GM18526 (cell line): ENCODE data around the gene FOXK1.

ENCODE experiments used
- POLR2A ChIP-seq: IDR thresholded peaks from 3 replicates; pipeline ENCODE4 v1.6.1; 2011; ENCODE audit not compliant: insufficient read length; ENCODE audit errors: extremely low read depth

Gene FOXK1

GRCh38 chr7:4707980-4708411 is 25.9 kb downstream of the FOXK1 start:
- TF ChIP-seq POLR2A = no peak

DNA sequence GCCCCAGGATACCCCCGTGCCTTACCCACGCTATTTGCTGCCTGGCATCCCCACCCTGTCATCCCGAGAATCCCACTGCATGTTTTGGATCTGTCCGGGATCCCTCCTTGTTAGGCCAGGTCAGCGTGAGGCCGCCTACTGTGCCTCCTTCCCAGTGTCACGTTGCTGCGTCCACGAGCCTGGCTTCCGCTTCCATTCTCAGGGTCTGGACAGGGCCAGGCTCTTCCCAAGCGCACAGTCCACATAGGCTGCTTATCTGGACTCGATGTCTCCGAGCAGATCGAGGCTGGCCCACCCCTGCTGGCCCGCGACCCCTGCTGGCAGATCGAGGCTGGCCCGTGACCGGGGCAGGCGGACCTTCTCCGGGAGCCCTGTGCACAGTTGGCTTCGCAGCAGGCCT is 27.1 kb downstream of the FOXK1 start:
- TF ChIP-seq POLR2A = no peak

DNA sequence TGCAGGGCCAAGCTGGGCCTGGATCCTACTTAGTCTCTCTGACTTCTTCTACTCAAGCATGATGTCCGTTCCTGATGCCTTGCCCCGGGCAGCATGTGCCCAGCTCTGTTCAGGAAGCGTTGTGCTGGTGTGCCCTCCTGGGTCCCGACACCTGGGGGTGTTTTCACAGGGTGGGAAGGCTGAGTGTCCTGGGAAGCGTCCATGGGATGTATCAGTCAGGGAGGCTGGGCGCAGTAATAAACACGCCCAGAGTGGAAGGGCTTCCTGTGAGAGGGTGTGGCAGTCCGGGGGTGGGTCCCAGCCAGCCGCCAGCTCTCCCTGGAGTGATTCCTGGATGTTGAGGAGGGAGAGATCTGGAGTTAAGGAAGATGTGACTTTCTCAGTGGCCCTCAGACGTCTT is 29.0 kb downstream of the FOXK1 start:
- TF ChIP-seq POLR2A = no peak

DNA sequence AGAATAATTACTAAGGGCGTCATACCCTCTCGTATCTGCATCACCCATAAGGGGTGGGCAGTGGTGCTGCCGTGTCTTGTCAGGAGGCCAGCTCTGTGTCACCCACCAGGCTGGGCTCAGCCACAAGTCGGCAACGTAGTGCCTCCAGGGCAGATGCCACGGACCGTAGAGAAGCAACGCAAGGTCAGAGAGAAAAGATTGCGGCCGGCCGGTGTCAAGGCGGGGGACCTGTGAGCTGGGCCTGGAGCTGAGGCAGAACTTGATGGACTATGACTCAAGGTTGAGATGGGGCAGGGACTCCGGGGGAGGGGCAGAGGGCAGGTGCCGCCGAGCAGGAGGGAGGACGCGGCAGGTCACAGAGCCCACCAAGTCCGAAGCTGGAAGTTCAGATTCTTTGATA is 29.5 kb downstream of the FOXK1 start:
- TF ChIP-seq POLR2A = no peak

DNA sequence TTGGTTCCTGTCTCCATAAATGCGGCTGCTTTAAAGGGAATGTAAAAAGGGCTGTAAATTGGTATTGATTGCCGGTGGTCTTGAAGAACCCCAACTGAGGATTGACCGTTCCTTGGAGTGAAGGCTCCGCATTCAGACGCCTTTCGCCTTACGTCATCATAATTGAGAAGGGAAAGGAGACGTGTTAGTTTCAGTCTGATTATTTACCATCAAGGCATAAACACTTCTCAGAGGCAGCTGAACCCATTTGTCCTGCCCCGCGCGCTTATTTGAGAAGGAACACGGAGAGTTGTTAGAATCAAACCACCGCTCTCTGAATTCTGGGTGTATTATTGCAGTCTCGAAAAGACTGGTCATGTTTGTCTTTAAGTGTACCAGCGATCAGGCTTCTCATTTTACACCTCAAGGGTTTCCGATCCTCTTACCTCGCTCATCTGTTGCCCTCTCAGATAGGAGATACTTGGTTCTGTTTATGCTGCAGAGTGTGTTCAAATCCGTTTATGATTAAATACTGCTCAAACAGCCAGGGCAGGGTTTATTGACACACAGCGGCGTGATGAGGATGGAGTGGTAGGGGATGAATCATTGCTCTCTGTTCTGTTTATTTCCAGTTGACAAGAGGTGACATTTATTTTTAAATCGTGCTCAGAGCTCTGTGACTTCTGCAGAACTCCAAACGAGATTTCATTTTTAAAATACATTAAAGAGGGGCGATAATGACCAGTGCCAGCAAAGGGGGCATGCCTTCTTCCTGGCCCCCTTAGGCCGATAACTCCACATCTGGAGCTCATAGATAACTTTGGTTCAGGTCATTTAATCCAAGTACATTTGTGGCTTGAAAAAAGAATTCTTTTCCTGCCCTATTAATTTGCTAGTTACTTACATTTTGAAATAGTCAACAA is 30.4 kb downstream of the FOXK1 start:
- TF ChIP-seq POLR2A = no peak

- no peak for TF ChIP-seq POLR2A
Measured at GRCh38 chr7:4713183-4713784, 31.2 kb downstream of the FOXK1 start.

DNA sequence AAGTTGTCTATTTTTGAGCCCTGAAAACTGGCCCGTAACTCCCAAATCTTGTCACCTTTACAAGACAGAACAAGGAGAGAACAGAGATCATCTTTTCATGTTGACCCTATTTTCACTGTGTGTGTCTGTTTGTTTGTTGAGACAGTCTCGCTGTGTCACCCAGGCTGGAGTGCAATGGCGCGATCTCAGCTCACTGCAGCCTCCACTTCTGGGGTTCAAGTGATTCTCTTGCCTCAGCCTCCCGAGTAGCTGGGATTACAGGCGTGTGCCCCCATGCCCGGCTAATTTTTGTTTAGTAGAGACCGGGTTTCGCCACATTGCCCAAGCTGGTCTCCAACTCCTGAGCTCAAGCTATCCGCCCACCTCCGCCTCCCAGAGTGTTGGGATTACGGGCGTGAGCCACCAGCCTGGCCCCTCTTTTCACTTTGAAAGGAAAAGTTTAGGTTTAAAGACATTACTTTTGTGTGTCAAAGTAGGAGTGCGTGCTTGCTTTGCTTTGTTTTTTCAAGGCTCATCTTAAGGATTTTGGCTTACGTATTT is 32.1 kb downstream of the FOXK1 start:
- TF ChIP-seq POLR2A = no peak

- TF ChIP-seq POLR2A = no peak
Measured at GRCh38 chr7:4714767-4715409, 32.8 kb downstream of the FOXK1 start.

DNA sequence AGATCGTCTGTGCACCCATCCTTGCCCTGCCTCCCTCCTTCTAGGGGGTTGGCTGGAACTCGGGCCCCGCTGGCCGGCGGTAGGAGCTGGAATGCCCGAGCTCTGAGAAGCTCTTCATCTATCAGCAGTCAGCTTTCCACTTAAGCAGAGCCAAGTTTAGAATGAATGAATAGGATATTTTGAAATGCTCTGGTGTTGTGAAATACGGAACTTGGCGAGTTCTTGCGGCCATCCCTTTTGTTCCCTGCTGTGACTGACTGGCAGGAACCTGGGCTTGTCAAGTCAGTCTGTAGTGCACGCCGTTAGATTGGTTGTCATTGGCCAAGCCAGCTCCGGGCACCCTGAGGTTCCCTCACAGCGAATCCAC is 33.3 kb downstream of the FOXK1 start:
- TF ChIP-seq POLR2A = no peak

DNA sequence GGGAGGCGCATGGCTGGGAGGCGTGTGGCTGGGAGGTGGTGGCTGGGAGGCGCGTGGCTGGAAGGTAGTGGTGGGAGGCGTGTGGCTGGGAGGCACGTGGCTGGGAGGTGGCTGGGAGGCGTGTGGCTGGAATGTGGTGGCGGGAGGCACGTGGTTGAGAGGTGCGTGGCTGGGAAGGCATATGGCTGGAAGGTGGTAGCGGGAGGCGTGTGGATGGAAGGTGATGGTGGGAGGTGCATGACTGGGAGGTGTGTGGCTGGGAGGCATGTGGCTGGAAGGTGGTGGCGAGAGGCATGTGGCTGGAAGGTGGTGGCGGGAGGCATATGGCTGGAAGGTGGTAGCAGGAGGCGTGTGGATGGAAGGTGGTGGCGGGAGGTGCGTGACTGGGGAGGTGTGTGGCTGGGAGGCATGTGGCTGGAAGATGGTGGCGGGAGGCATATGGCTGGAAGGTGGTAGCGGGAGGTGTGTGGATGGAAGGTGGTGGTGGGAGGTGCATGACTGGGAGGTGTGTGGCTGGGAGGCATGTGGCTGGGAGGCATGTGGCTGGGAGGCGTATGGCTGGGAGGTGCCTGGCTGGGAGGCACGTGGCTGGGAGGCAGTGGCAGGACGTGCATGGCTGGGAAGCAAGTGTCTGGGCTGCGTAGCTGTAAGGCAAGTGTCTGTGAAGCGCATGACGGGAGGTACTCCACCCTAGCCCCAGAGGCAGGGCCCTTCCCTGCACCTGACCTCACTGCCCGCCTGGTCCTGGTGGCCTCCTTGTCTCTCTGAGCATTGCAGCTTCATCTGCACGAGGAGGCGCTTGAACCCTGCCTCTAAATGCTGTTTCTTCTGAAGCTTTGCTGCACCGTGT is 35.1 kb downstream of the FOXK1 start:
- TF ChIP-seq POLR2A = no peak

GRCh38 chr7:4718075-4718474 is 36.0 kb downstream of the FOXK1 start:
- TF ChIP-seq POLR2A = no peak

DNA sequence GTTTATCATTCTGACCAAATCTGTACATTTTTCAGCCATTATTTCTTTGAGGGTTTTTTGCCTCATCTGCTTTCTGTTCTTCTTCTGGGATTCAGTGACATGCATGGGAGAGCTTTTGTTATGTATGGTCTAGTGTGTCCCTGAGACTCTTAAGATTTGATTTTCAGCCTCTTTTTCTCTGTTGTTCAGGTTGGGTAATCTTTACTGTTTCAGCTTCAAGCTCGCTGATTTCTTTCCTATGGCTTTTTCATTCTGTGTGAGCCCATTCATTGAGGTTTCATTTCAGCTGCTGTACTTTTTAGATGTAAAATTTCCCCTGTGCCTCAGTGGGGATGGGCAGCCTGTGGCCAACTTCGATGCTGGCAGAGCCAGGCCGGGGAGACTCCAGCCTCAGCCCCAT is 38.1 kb downstream of the FOXK1 start:
- TF ChIP-seq POLR2A = no peak

DNA sequence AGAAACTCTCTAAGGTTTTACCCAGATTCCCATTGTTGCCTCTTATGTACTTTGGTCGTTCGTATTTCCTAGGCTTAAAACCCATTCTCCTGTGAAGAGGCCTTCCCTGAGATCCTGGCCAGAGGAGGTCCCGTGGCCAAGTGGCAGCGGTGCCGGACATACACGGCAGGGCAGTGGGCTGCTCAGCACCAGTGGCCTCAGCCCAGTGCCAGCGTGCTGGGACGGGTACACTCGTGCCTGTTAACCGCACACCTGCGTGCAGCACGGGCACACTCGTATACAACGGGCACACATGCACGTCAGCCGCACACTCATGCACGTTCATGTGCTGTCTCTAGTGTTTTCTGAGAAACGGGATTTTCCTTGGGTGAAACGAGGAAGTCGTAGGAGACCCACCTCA is 40.2 kb downstream of the FOXK1 start:
- no peak for TF ChIP-seq POLR2A

DNA sequence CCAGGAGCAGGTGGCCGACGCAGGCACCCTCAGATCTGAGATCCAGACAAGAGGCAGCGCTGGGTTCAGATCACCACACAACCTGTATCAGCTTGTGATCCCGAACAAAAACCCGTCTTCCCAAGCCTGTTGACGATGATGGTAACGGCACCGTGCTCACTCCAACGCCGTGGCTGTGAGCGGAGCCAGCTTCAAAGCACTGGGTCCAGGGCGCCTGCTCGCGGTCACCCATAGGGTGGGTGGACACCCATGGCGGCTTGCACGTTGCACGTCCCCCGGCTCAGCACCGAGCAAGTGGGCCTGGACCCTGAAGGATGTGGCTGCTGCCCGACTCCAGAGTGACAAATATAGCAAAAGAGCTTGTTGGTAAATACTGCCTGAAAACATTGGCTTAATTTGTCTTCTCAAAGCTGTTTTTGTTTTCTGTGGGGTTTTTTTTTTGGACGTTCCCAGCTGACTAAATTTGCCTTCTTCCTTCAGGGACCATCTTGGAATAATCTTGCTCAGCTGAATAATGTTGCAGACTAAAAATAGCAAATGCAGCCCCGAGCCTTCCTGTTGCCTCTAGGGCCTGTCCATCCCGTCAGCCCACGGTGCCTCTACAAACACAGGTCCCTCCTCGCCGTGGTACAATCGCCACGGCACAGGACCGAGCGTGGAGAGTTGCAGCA is 41.0 kb downstream of the FOXK1 start:
- no peak for TF ChIP-seq POLR2A

DNA sequence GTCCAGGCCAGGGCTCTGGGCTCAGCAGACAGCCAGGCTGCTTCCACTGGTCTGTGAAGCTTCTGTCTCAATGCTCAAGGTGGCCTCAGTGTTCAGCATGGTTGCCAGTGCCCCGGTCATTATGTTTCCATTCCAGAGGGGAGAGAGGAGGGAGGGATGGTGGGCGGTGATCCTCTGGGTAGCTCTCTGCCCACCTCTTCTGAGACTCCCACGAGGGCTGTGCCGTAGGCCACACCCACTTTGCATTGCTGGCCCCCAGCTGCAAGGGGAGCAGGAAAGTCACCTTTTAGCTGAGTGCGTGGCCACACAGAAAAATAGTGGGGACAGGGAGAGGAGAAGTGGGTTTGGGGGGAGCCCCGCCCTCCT is 42.5 kb downstream of the FOXK1 start:
- TF ChIP-seq POLR2A = no peak
